GM23338 (cell line): Measurements from ENCODE around the gene KRT32. TPM values are rescaled to one million over a fixed set of nuclear protein-coding genes. Genes with fewer than 3 reads are reported as not detected.

Experiments used
- ATAC-seq: fragments of 200-7000 bp; cut with Tn5 transposase; 3 replicates; pipeline ENCODE4 v1.9.1; 2020
- DNase-seq: peaks from one replicate; pipeline ENCODE4 v3.0.0-alpha.2; 2015; ENCODE audit warnings: low spot score
- H2AFZ ChIP-seq: fragments of 200-600 bp; sonication (generic); 2 replicates; pipeline ENCODE4 v1.8.0; 2016; ENCODE audit warnings: antibody characterized with exemption, mild to moderate bottlenecking, moderate library complexity
- H3F3A ChIP-seq: fragments of 200-600 bp; sonication (generic); replicated peaks from 2 replicates; pipeline ENCODE4 v1.8.0; 2017; ENCODE audit warnings: antibody characterized with exemption, mixed run types, low read depth
- H3K27ac ChIP-seq: fragments of 200-600 bp; sonication (generic); 2 replicates; pipeline ENCODE4 v1.6.1; 2016; ENCODE audit warnings: low read depth
- H3K27me3 ChIP-seq: fragments of 200-600 bp; sonication (generic); 2 replicates; pipeline ENCODE4 v1.8.0; 2016; ENCODE audit warnings: mild to moderate bottlenecking, mixed run types, moderate library complexity; ENCODE audit not compliant: insufficient read depth
- H3K36me3 ChIP-seq: fragments of 200-600 bp; sonication (generic); 2 replicates; pipeline ENCODE4 v1.8.0; 2016; ENCODE audit warnings: mild to moderate bottlenecking; ENCODE audit not compliant: insufficient read depth
- H3K4me1 ChIP-seq: fragments of 200-600 bp; sonication (generic); 2 replicates; pipeline ENCODE4 v1.8.0; 2016; ENCODE audit warnings: mild to moderate bottlenecking, moderate library complexity; ENCODE audit not compliant: insufficient read depth
- H3K4me2 ChIP-seq: fragments of 200-600 bp; sonication (generic); 2 replicates; pipeline ENCODE4 v1.7.1; 2017; ENCODE audit warnings: mixed run types
- H3K4me3 ChIP-seq: fragments of 200-600 bp; sonication (generic); 2 replicates; pipeline ENCODE4 v1.6.1; 2016; ENCODE audit warnings: mixed run types
- H3K79me2 ChIP-seq: fragments of 200-600 bp; sonication (generic); replicated peaks from 2 replicates; pipeline ENCODE4 v1.8.0; 2017; ENCODE audit warnings: mild to moderate bottlenecking; ENCODE audit not compliant: insufficient read depth
- H3K9me2 ChIP-seq: fragments of 200-600 bp; sonication (generic); 2 replicates; pipeline ENCODE4 v1.8.0; 2017; ENCODE audit not compliant: insufficient read depth
- H4K20me1 ChIP-seq: fragments of 200-600 bp; sonication (generic); replicated peaks from 2 replicates; pipeline ENCODE4 v1.8.0; 2017; ENCODE audit warnings: mild to moderate bottlenecking; ENCODE audit not compliant: insufficient read depth
- H3K27ac Mint-ChIP-seq: 2 replicates; pipeline ENCODE4 v1.8.0; 2020; ENCODE audit warnings: inconsistent platforms, mild to moderate bottlenecking, moderate library complexity, mixed read lengths
- H3K27me3 Mint-ChIP-seq: 3 replicates; pipeline ENCODE4 v1.8.0; 2022; ENCODE audit warnings: low read depth, mild to moderate bottlenecking, moderate library complexity, mixed read lengths, inconsistent platforms; ENCODE audit not compliant: insufficient read depth, poor library complexity
- H3K36me3 Mint-ChIP-seq: 3 replicates; pipeline ENCODE4 v1.8.0; 2021; ENCODE audit warnings: low read depth, mild to moderate bottlenecking, inconsistent platforms, moderate library complexity, mixed read lengths
- H3K4me1 Mint-ChIP-seq: 3 replicates; pipeline ENCODE4 v1.8.0; 2020; ENCODE audit warnings: mild to moderate bottlenecking, inconsistent platforms, mixed read lengths
- H3K4me3 Mint-ChIP-seq: 3 replicates; pipeline ENCODE4 v1.8.0; 2021; ENCODE audit warnings: moderate library complexity, mild to moderate bottlenecking, inconsistent platforms, mixed read lengths
- H3K9me3 Mint-ChIP-seq: 3 replicates; pipeline ENCODE4 v1.8.0; 2020; ENCODE audit warnings: moderate library complexity, mild to moderate bottlenecking, inconsistent platforms, mixed read lengths
- CTCF ChIP-seq, 2 experiments: fragments of 200-600 bp in 1 of 2; sonication (generic) in 1 of 2; conservative IDR thresholded peaks; 2 replicates each; pipeline versions ENCODE4 v1.5.1 to v1.6.1; 2016 to 2017; ENCODE audit warnings: antibody characterized with exemption in 2 of 2, low read depth in 2 of 2, mild to moderate bottlenecking in 2 of 2, moderate library complexity in 1 of 2
- ETS1 ChIP-seq: IDR thresholded peaks from 2 replicates; pipeline ENCODE4 v1.6.1; 2016; ENCODE audit warnings: antibody characterized with exemption
- EZH2 ChIP-seq: fragments of 200-600 bp; sonication (generic); IDR thresholded peaks from one replicate; pipeline ENCODE4 v1.8.0; 2017; ENCODE audit warnings: antibody characterized with exemption, mild to moderate bottlenecking, low read depth; ENCODE audit not compliant: unreplicated experiment
- NANOG ChIP-seq: IDR thresholded peaks from 2 replicates; pipeline ENCODE4 v1.6.1; 2016; ENCODE audit warnings: antibody characterized with exemption, borderline replicate concordance
- POLR2AphosphoS5 ChIP-seq: IDR thresholded peaks from 2 replicates; pipeline ENCODE4 v1.6.1; 2016; ENCODE audit warnings: antibody characterized with exemption, low read depth
- ZNF331 ChIP-seq: fragments of 250-450 bp; sonication (Bioruptor Pico); IDR thresholded peaks from 2 replicates; pipeline ENCODE4 v1.5.0; 2020; ENCODE audit warnings: low read depth, mild to moderate bottlenecking, moderate library complexity
- ZNF462 ChIP-seq: fragments of 250-450 bp; sonication (Bioruptor Pico); IDR thresholded peaks from 2 replicates; pipeline ENCODE4 v1.5.0; 2020; ENCODE audit warnings: mild to moderate bottlenecking, moderate library complexity
- polyA plus RNA-seq: library from polyadenylated mRNA; unstranded; fragments of >200 nt; fragmentation: Nextera tagmentation; extraction: Ambion mirVana; gene quantifications from 2 replicates; pipeline ENCODE4 v1.2.1, GENCODE V29; 2016
- total RNA-seq: library from RNA; depleted of rRNA; stranded (reverse); fragments of >200 nt; shearing (Covaris generic); gene quantifications from 2 replicates; pipeline ENCODE4 v1.2.3, GENCODE V29; 2014

KRT32 gene
- total and polyA plus RNA-seq, 2 experiments from 2014 or later, result not detected

- no peak for TF ChIP-seq NANOG
- no peak for TF ChIP-seq EZH2
- no peak for TF ChIP-seq ZNF331 (CRISPR knock-in tag)
- no peak for TF ChIP-seq ZNF462 (CRISPR knock-in tag)
- TF ChIP-seq POLR2AphosphoS5, result no peak
Measured at GRCh38 chr17:41511116-41511515, 43.9 kb upstream of the KRT32 start (continued).

GRCh38 chr17:41510251-41511065, 43.3 kb upstream of the KRT32 start:
- Histone ChIP-seq H3K79me2 (no peaks in the 10 kb centered on the region), H3K4me1 (peaks cover 7% of the 10 kb centered on the region), H3F3A (no peaks in the 10 kb centered on the region), H4K20me1 (no peaks in the 10 kb centered on the region), H3K4me2 (0 out of 2 replicates have a peak overlapping the region, but pooled peaks have one; percentile 55), H2AFZ (peak overlapping the region; percentile 59), H3K9me2 (no peaks in the 10 kb centered on the region), H3K4me3 (no peak overlapping the region), H3K27me3 (no peaks in the 10 kb centered on the region), H3K27ac (no peak overlapping the region), H3K36me3 (no peaks in the 10 kb centered on the region)
- peaks cover 17% of the 10 kb centered on the region for H3K27me3 Mint-ChIP-seq
- no peaks in the 10 kb centered on the region for H3K9me3 Mint-ChIP-seq
- no peak overlapping the region for H3K27ac Mint-ChIP-seq
- ATAC-seq, result peak; percentile 75
- DNase-seq, result peak; percentile 47
- peaks cover 28% of the 10 kb centered on the region for H3K4me1 Mint-ChIP-seq
- H3K4me3 Mint-ChIP-seq, result no peak overlapping the region
- no peaks in the 10 kb centered on the region for H3K36me3 Mint-ChIP-seq
- TF ChIP-seq ETS1, result no peak
- TF ChIP-seq CTCF (conservative IDR thresholded peaks at IDR 0.05; ENCODE audit: low read depth in 2 of 2), result no peak
- TF ChIP-seq ZNF331 (CRISPR knock-in tag), result no peak
